ENCODE data around the gene USP22. TPM values are rescaled to one million over a fixed set of nuclear protein-coding genes. Genes with fewer than 3 reads are reported as not detected.
"Not testable (repeated sequence)": the region's sequence is repeated elsewhere in the genome, so short reads cannot be mapped to it uniquely, and the experiment has no call there.

The USP22 gene
- total RNA-seq, 1 experiment from 2014 or later, result 94.3 TPM

- DNase-seq (ENCODE audit: low spot score), result no peak
Measured at GRCh38 chr17:20989991-20990855, 52.6 kb downstream of the USP22 start.

GRCh38 chr17:20989481-20989880 lies 53.3 kb downstream of the USP22 start:
- no peak for DNase-seq (ENCODE audit: low spot score)

GRCh38 chr17:20988896-20989295 lies 53.9 kb downstream of the USP22 start:
- no peak for DNase-seq (ENCODE audit: low spot score)

- DNase-seq (ENCODE audit: low spot score), result no peak
Measured at GRCh38 chr17:20988001-20988636, 54.7 kb downstream of the USP22 start.

- DNase-seq (ENCODE audit: low spot score), result no peak
Measured at GRCh38 chr17:20987511-20987910, 55.3 kb downstream of the USP22 start.

- DNase-seq (ENCODE audit: low spot score), result no peak
Measured at GRCh38 chr17:20986767-20987510, 55.9 kb downstream of the USP22 start.

GRCh38 chr17:20983359-20983637 lies 59.5 kb downstream of the USP22 start:
- no peak for DNase-seq (ENCODE audit: low spot score)

- no peak for DNase-seq (ENCODE audit: low spot score)
Measured at GRCh38 chr17:20982589-20983358, 60.0 kb downstream of the USP22 start.

- no peak for DNase-seq (ENCODE audit: low spot score)
Measured at GRCh38 chr17:20981046-20981920, 61.5 kb downstream of the USP22 start.

GRCh38 chr17:20979792-20980083 lies 63.1 kb downstream of the USP22 start:
- no peak for DNase-seq (ENCODE audit: low spot score)

GRCh38 chr17:20979007-20979791 lies 63.6 kb downstream of the USP22 start:
- DNase-seq (ENCODE audit: low spot score), result not testable (repeated sequence)

- not testable (repeated sequence) for DNase-seq (ENCODE audit: low spot score)
Measured at GRCh38 chr17:20977609-20978253, 65.1 kb downstream of the USP22 start.

GRCh38 chr17:20975566-20975965 lies 67.2 kb downstream of the USP22 start:
- DNase-seq (ENCODE audit: low spot score), result no peak

GRCh38 chr17:20970329-20970728 lies 72.5 kb downstream of the USP22 start:
- DNase-seq (ENCODE audit: low spot score), result no peak

- no peak for DNase-seq (ENCODE audit: low spot score)
Measured at GRCh38 chr17:20968913-20969616, 73.7 kb downstream of the USP22 start.

GRCh38 chr17:20967776-20968175 lies 75.0 kb downstream of the USP22 start:
- DNase-seq (ENCODE audit: low spot score), result no peak

GRCh38 chr17:20966870-20967269 lies 75.9 kb downstream of the USP22 start:
- no peak for DNase-seq (ENCODE audit: low spot score)

- DNase-seq (ENCODE audit: low spot score), result no peak
Measured at GRCh38 chr17:20965492-20965891, 77.3 kb downstream of the USP22 start.

- no peak for DNase-seq (ENCODE audit: low spot score)
Measured at GRCh38 chr17:20961586-20961985, 81.2 kb downstream of the USP22 start.
